HEK293 (cell line): ENCODE data around the gene CAPSL.

Experiments
- CTCF ChIA-PET: fragments of 350-600 bp; formaldehyde crosslinking; extraction: SDS; loops from one replicate; lab custom pipeline; 2021; ENCODE audit warnings: antibody characterized with exemption; lab: Yijun Ruan, JAX
- POLR2A ChIA-PET: fragments of 300-600 bp; formaldehyde crosslinking; extraction: SDS; loops from one replicate; lab custom pipeline; 2020; ENCODE audit warnings: antibody characterized with exemption, inconsistent platforms; lab: Yijun Ruan, JAX
- H3K27ac ChIP-seq: fragments of 200-500 bp; sonication (Bioruptor generic); 2 replicates; pipeline ENCODE4 v1.5.1; 2014; ENCODE audit warnings: low read depth, low read length, control low read depth, inconsistent platforms; ENCODE audit errors: extremely low read depth
- H3K36me3 ChIP-seq, 2 experiments: fragments of 200-500 bp in 1 of 2; sonication (Bioruptor generic) in 1 of 2; 1 replicate in 1 of 2; 2 replicates in 1 of 2; pipeline ENCODE4 v1.5.1; 2014 to 2017; ENCODE audit warnings: inconsistent platforms in 2 of 2, low read length in 2 of 2; ENCODE audit not compliant: control insufficient read depth in 2 of 2, insufficient read depth in 1 of 2
- H3K4me1 ChIP-seq: fragments of 200-500 bp; sonication (Bioruptor generic); 2 replicates; pipeline ENCODE4 v1.5.1; 2014; ENCODE audit warnings: mild to moderate bottlenecking, low read length, inconsistent platforms; ENCODE audit not compliant: control insufficient read depth, insufficient read depth
- H3K4me3 ChIP-seq: 2 replicates; pipeline ENCODE4 v1.5.1; 2011; ENCODE audit warnings: low read depth, mild to moderate bottlenecking, control low read depth, low read length, moderate library complexity
- H3K9me3 ChIP-seq: fragments of 200-500 bp; sonication (Bioruptor generic); 2 replicates; pipeline ENCODE4 v1.5.1; 2014; ENCODE audit warnings: low read depth, low read length, inconsistent platforms; ENCODE audit not compliant: control insufficient read depth, insufficient read depth
- BCL11A ChIP-seq: fragments of 450-650 bp; formaldehyde crosslinking; IDR thresholded peaks from 2 replicates; pipeline ENCODE4 v1.5.1; 2016; ENCODE audit warnings: low read depth, missing biosample characterization, missing genetic modification characterization
- BCL6B ChIP-seq: fragments of 450-650 bp; formaldehyde crosslinking; IDR thresholded peaks from 2 replicates; pipeline ENCODE4 v1.5.1; 2017; ENCODE audit warnings: missing biosample characterization, missing genetic modification characterization
- PRDM1 ChIP-seq: fragments of 450-650 bp; formaldehyde crosslinking; IDR thresholded peaks from 2 replicates; pipeline ENCODE4; 2016; ENCODE audit warnings: missing biosample characterization, missing genetic modification characterization
- PRDM10 ChIP-seq: fragments of 450-650 bp; formaldehyde crosslinking; IDR thresholded peaks from 2 replicates; pipeline ENCODE4 v1.5.1; 2016; ENCODE audit warnings: missing biosample characterization, missing genetic modification characterization
- SALL2 ChIP-seq: fragments of 450-650 bp; formaldehyde crosslinking; IDR thresholded peaks from 2 replicates; pipeline ENCODE4 v1.5.0; 2017; ENCODE audit warnings: missing biosample characterization, mild to moderate bottlenecking, missing genetic modification characterization, borderline replicate concordance
- SP7 ChIP-seq: fragments of 450-650 bp; formaldehyde crosslinking; IDR thresholded peaks from 2 replicates; pipeline ENCODE4 v1.5.1; 2016; ENCODE audit warnings: missing biosample characterization, missing genetic modification characterization
- ZNF23 ChIP-seq: fragments of 450-650 bp; formaldehyde crosslinking; IDR thresholded peaks from 2 replicates; pipeline ENCODE4 v1.5.1; 2016; ENCODE audit warnings: missing biosample characterization, missing genetic modification characterization, borderline replicate concordance
- ZNF292 ChIP-seq: fragments of 450-650 bp; formaldehyde crosslinking; IDR thresholded peaks from 2 replicates; pipeline ENCODE4 v1.5.1; 2016; ENCODE audit warnings: low read depth, missing biosample characterization, missing genetic modification characterization, borderline replicate concordance
- ZNF335 ChIP-seq: fragments of 450-650 bp; formaldehyde crosslinking; conservative IDR thresholded peaks from 2 replicates; pipeline ENCODE4 v1.5.1; 2016; ENCODE audit warnings: missing biosample characterization, missing genetic modification characterization
- ZNF416 ChIP-seq: fragments of 450-650 bp; formaldehyde crosslinking; IDR thresholded peaks from 2 replicates; pipeline ENCODE4 v1.5.1; 2016; ENCODE audit warnings: missing biosample characterization, missing genetic modification characterization
- ZNF549 ChIP-seq: fragments of 450-650 bp; IDR thresholded peaks from 2 replicates; pipeline ENCODE4 v1.5.1; 2018; ENCODE audit warnings: missing biosample characterization, missing genetic modification characterization, mild to moderate bottlenecking, inconsistent platforms, moderate library complexity
- ZNF560 ChIP-seq: fragments of 450-650 bp; formaldehyde crosslinking; IDR thresholded peaks from 2 replicates; pipeline ENCODE4 v1.5.1; 2017; ENCODE audit warnings: missing biosample characterization, missing genetic modification characterization, borderline replicate concordance
- ZNF580 ChIP-seq: fragments of 450-650 bp; formaldehyde crosslinking; IDR thresholded peaks from 2 replicates; pipeline ENCODE4 v1.5.1; 2016; ENCODE audit warnings: missing biosample characterization, missing genetic modification characterization
- ZNF645 ChIP-seq: fragments of 450-650 bp; formaldehyde crosslinking; IDR thresholded peaks from 2 replicates; pipeline ENCODE4; 2016; ENCODE audit warnings: missing biosample characterization, missing genetic modification characterization
- ZNF692 ChIP-seq: fragments of 450-650 bp; formaldehyde crosslinking; IDR thresholded peaks from 2 replicates; pipeline ENCODE4 v1.5.1; 2016; ENCODE audit warnings: missing biosample characterization, missing genetic modification characterization
- ZNF837 ChIP-seq: fragments of 450-650 bp; formaldehyde crosslinking; IDR thresholded peaks from 2 replicates; pipeline ENCODE4 v1.5.1; 2016; ENCODE audit warnings: missing biosample characterization, missing genetic modification characterization
- ZSCAN18 ChIP-seq: fragments of 450-650 bp; formaldehyde crosslinking; IDR thresholded peaks from 2 replicates; pipeline ENCODE4 v1.5.1; 2016; ENCODE audit warnings: missing biosample characterization, missing genetic modification characterization
- ZXDB ChIP-seq: fragments of 450-650 bp; formaldehyde crosslinking; IDR thresholded peaks from 2 replicates; pipeline ENCODE4 v1.5.1; 2016; ENCODE audit warnings: missing biosample characterization, missing genetic modification characterization

The CAPSL gene

GRCh38 chr5:35919191-35919590 lies 19.2 kb downstream of the CAPSL start:
- H3K4me3 ChIP-seq: no peak overlapping the region
- CTCF ChIA-PET: interaction anchor here (0.6 to 1.3 kb wide), 6 partner anchors 8 to 268 kb away, joined by 3 to 4 read pairs (median 4); no protein-coding TSS in a partner anchor
- POLR2A ChIA-PET: no interaction called here

GRCh38 chr5:35908814-35909213 lies 29.6 kb downstream of the CAPSL start:
- ChIA-PET POLR2A (no interaction called here), CTCF (interaction anchor here (1.7 kb wide), 1 partner anchor 17 kb away, joined by 6 read pairs; no protein-coding TSS in a partner anchor)
- TF ChIP-seq ZNF837 (tag by site-specific recombination) (no peak), ZNF645 (no peak), PRDM1 (tag by site-specific recombination) (no peak), PRDM10 (no peak), ZNF580 (no peak), ZNF560 (no peak), SP7 (tag by site-specific recombination) (no peak)
- Histone ChIP-seq H3K9me3 (no peaks in the 10 kb centered on the region; the same call in 1 of the 2 replicates), H3K27ac (no peak overlapping the region), H3K4me1 (no peaks in the 10 kb centered on the region), H3K4me3 (no peak overlapping the region), H3K36me3 (no peaks in the 10 kb centered on the region)

More at GRCh38 chr5:35919191-35919590, 19.2 kb downstream of the CAPSL start:
- Histone ChIP-seq H3K27ac (no peak overlapping the region), H3K4me1 (no peaks in the 10 kb centered on the region), H3K36me3 (no peaks in the 10 kb centered on the region), H3K9me3 (no peaks in the 10 kb centered on the region)
- TF ChIP-seq ZNF692 (tag by site-specific recombination): no peak
- TF ChIP-seq ZNF416 (tag by site-specific recombination): no peak
- TF ChIP-seq SALL2: no peak
- TF ChIP-seq ZNF23: no peak

- POLR2A ChIA-PET: no interaction called here
- H3K27ac ChIP-seq: no peak overlapping the region
- TF ChIP-seq BCL11A (tag by site-specific recombination): no peak
- TF ChIP-seq ZNF292 (tag by site-specific recombination): no peak
- no peak for TF ChIP-seq ZNF549 (tag by site-specific recombination)
- no peak for TF ChIP-seq ZNF335 (tag by site-specific recombination)
- TF ChIP-seq ZSCAN18: no peak
- no peak for TF ChIP-seq BCL6B
- no peak for TF ChIP-seq ZXDB
Measured at GRCh38 chr5:35908228-35908627, 30.2 kb downstream of the CAPSL start.

More at GRCh38 chr5:35908228-35908627, 30.2 kb downstream of the CAPSL start:
- Histone ChIP-seq H3K4me3 (no peak overlapping the region), H3K4me1 (no peaks in the 10 kb centered on the region), H3K36me3 (no peaks in the 10 kb centered on the region), H3K9me3 (no peaks in the 10 kb centered on the region; the same call in 1 of the 2 replicates)
- CTCF ChIA-PET: interaction anchor here (0.7 to 1.7 kb wide), 2 partner anchors 10 to 18 kb away, joined by 3 to 6 read pairs; no protein-coding TSS in a partner anchor
